SK-N-MC (cell line): ENCODE data around the gene PRRT1.

ENCODE experiments used
- EZH2 ChIP-seq: fragments of 200-600 bp; sonication (generic); IDR thresholded peaks from one replicate; pipeline ENCODE4 v1.6.1; 2017; ENCODE audit warnings: antibody characterized with exemption
- POLR2AphosphoS5 ChIP-seq: IDR thresholded peaks from 2 replicates; pipeline ENCODE4 v1.6.1; 2012; ENCODE audit warnings: mild to moderate bottlenecking, low read depth, low read length, borderline replicate concordance

DNA sequence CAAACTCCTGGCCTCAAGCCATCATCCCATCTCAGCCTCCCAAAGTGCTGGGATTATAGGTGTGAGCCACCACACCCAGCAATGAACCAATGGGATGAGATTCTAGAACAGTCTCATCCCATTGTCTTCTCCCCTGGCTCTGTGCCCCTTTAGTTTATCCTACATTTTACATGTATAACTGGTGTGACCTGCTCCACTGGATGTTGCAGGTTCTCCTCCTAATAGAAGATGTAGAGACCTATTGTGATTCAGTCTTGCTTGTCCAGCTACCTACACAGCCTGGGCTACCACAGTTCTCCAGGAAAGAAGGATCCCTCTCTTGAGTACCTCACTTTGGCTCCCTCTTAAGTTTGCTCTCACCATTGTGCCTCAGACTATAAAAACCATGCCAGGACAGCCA, 19.6 kb downstream of the PRRT1 start:
- TF ChIP-seq POLR2AphosphoS5, result no peak
- no peak for TF ChIP-seq EZH2
